Thyroid gland (tissue), 4 donors: ENCODE results near the gene SCIN. TPM values are rescaled to one million over a fixed set of nuclear protein-coding genes. Genes with fewer than 3 reads are reported as not detected.
A peak's percentile ranks its signal among the peaks of the same experiment; 100 is the strongest.

Experiments
- DNase-seq, 2 donors: peaks; one replicate each; pipeline ENCODE4 v3.0.0-alpha.2; 2019
- H3K27ac ChIP-seq, 3 donors: fragments of 200-600 bp; sonication (generic); 1 replicate in 2 of 3; 2 replicates in 1 of 3; pipeline ENCODE4 v1.5.1; 2016 to 2019; ENCODE audit warnings: mild to moderate bottlenecking in 1 of 3, moderate library complexity in 1 of 3
- H3K27me3 ChIP-seq: fragments of 200-600 bp; sonication (generic); one replicate; pipeline ENCODE4 v1.5.1; 2019
- H3K36me3 ChIP-seq, 2 donors: fragments of 200-600 bp; sonication (generic); one replicate each; pipeline ENCODE4 v1.5.1; 2016 to 2019
- H3K4me1 ChIP-seq, 2 donors: fragments of 200-600 bp; sonication (generic); one replicate each; pipeline ENCODE4 v1.5.1; 2017 to 2019
- H3K4me3 ChIP-seq, 3 donors: fragments of 200-600 bp; sonication (generic); replicated peaks in 1 of 3; 1 replicate in 2 of 3; 2 replicates in 1 of 3; pipeline ENCODE4 v1.5.1; 2016; ENCODE audit warnings: mild to moderate bottlenecking in 1 of 3
- H3K9me3 ChIP-seq: fragments of 200-600 bp; sonication (generic); one replicate; pipeline ENCODE4 v1.5.1; 2017
- CTCF ChIP-seq, 6 experiments: fragments of 200-600 bp in 3 of 6; fragments of 450-650 bp in 3 of 6; sonication (generic) in 3 of 6; IDR thresholded peaks; one replicate each; pipeline ENCODE4 v1.5.1; 2016 to 2019; ENCODE audit warnings: antibody characterized with exemption in 6 of 6, mild to moderate bottlenecking in 2 of 6, inconsistent platforms in 1 of 6, moderate library complexity in 1 of 6
- POLR2A ChIP-seq, 2 donors: fragments of 450-650 bp; IDR thresholded peaks; one replicate each; pipeline ENCODE4 v1.6.1; 2017; ENCODE audit warnings: antibody characterized with exemption in 2 of 2, mild to moderate bottlenecking in 2 of 2, moderate library complexity in 1 of 2
- WGBS, 2 donors: methylation state at CpG; one replicate each; pipeline ENCODE4 v1.1.5; 2017; 5-methylcytosine and 5-hydroxymethylcytosine counted together
- intact Hi-C: fragments of 100-400 bp; cut with DNase I; formaldehyde crosslinking; loops from one replicate; pipeline ENCODE4 v1.15.1; 2023
- total RNA-seq, 4 donors: library from RNA; depleted of rRNA; stranded (reverse); fragments of >200 nt; gene quantifications; one replicate each; pipeline ENCODE4 v1.2.3, GENCODE V29; 2016

Gene SCIN
- total RNA-seq, 4 donors from 2014 or later, result 0.67 to 8.4 (median 3.5) TPM

DNA sequence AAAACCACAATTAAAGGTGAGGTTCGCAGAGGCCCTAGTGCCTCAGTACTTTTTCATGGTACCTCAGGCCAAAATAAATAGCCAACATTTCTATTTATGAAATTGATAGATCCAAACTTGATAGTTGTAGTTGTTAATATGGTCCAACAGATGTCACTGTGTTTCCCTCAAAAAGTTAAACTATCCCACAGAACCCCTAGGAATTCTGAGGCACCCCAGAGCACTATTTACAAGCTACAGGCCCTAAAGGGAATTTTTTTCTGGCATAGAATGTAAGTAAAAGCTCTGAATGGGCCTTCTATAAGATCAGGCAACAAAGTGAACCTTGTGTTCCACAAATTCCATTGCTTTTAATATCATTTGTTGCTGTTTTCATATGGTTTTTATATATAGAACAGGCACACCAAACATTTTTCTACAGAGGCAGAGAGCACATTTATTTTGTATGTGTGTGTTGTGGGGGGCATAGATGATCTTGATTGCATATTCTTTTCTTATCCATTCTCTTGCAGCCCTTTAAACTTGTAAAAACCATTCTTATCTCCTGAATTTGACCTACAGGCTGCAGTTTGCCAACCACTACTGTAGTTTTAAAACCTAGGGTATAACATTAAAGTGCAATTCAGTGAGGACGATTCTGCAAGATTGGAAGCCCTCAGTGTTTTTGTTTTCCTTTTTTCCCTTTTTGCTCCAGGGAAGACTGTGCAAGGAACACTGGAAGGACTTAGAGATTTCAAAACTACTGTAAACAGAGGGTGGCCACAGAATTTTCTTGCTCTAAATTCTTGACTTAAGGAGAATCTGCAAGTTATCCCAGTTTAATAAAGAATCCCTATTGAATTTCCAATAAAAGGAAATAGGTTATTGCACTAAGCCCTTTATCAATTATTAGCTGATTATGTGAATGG, 113.4 kb downstream of the SCIN start:
- H3K4me1 ChIP-seq, result no peaks in the 10 kb centered on the region
- H3K9me3 ChIP-seq, result no peaks in the 10 kb centered on the region
- intact Hi-C loops, result no loop called here
- H3K4me3 ChIP-seq, result no peak overlapping the region
- 62 to 67% methylated on average over 2 of the region's 2 CpGs for WGBS, 2 donors
- TF ChIP-seq POLR2A (IDR thresholded peaks at IDR 0.05), result no peak
- peak in 2 of 6 experiments; percentile 31 to 37 for TF ChIP-seq CTCF (IDR thresholded peaks at IDR 0.05)
- no peak overlapping the region for H3K27ac ChIP-seq
- H3K27me3 ChIP-seq, result no peaks in the 10 kb centered on the region
- no peaks in the 10 kb centered on the region for H3K36me3 ChIP-seq
- no peak for DNase-seq

DNA sequence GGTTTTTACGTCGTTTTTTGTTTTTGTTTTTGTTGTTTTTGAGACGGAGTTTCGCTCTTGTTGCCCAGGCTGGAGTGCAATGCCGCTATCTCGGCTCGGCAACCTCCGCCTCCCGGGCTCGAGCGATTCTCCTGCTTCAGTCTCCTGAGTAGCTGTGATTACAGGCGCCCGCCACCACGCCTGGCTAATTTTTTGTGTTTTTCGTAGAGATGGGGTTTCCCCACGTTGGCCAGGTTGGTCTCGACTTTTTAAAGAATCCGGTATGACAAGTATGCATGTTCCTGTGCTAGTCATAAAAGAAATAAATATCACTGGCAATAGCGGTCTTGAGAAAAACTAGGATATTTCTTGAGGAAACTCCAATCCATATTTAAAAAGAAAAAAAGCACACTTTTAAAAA, 114.2 kb downstream of the SCIN start:
- Histone ChIP-seq H3K4me1 (no peaks in the 10 kb centered on the region), H3K27ac (no peak overlapping the region), H3K9me3 (no peaks in the 10 kb centered on the region), H3K27me3 (no peaks in the 10 kb centered on the region), H3K4me3 (no peak overlapping the region), H3K36me3 (no peaks in the 10 kb centered on the region)
- 90 to 92% methylated on average over 19 of the region's 19 CpGs for WGBS, 2 donors
- intact Hi-C loops, result no loop called here
- DNase-seq, result no peak
- no peak for TF ChIP-seq POLR2A (IDR thresholded peaks at IDR 0.05)
- no peak for TF ChIP-seq CTCF (IDR thresholded peaks at IDR 0.05)

DNA sequence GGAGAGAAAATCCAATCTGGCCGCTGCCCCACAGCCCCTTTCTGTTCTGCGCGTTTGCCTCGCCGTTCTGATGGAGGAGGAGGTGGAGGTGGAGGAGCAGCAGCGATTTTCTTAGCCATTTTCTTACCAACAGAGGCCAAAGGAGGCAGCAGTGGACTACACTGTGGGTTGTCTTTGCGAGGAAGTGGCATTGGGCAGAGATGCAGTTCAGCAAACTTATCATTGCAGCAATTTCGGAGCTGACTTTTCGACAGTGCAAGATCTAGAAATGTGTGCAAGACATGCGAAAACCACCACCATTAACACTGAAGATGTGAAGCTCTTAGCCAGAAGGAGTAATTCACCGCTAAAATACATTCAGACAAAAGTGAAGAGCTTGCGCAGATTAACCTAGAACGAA, 115.0 kb downstream of the SCIN start:
- peak; percentile 6 to 14 for DNase-seq
- WGBS, 2 donors, result 76 to 81% methylated on average over 13 of the region's 13 CpGs
- no peaks in the 10 kb centered on the region for H3K9me3 ChIP-seq
- intact Hi-C loops, result no loop called here
- no peak overlapping the region for H3K4me3 ChIP-seq
- no peaks in the 10 kb centered on the region for H3K27me3 ChIP-seq
- no peak overlapping the region for H3K27ac ChIP-seq
- H3K36me3 ChIP-seq, result no peaks in the 10 kb centered on the region
- H3K4me1 ChIP-seq, result peaks cover 0 to 8% of the 10 kb centered on the region in 2 donors
- TF ChIP-seq POLR2A (IDR thresholded peaks at IDR 0.05), result no peak
- TF ChIP-seq CTCF (IDR thresholded peaks at IDR 0.05), result peak in 2 of 6 experiments; percentile 14 to 31

GRCh38 chr7:12686234-12686890, 115.8 kb downstream of the SCIN start:
- TF ChIP-seq POLR2A (IDR thresholded peaks at IDR 0.05), result peak in 1 of 2 donors; percentile 46
- TF ChIP-seq CTCF (IDR thresholded peaks at IDR 0.05), result peak; percentile 38 to 99 (median 94)
- 6 to 15% methylated on average over 13 to 32 of the region's 54 CpGs for WGBS, 2 donors
- Histone ChIP-seq H3K27me3 (no peaks in the 10 kb centered on the region), H3K4me1 (peaks cover 0 to 9% of the 10 kb centered on the region in 2 donors), H3K9me3 (no peaks in the 10 kb centered on the region), H3K36me3 (no peaks in the 10 kb centered on the region), H3K4me3 (peak overlapping the region; percentile 63 to 94 (median 81)), H3K27ac (peak overlapping the region; percentile 88 to 93 (median 88))
- intact Hi-C loops, result no loop called here
- DNase-seq, result peak; percentile 92
